Hematopoietic multipotent progenitor cell treated with erythropoietin and hydrocortisone succinate and interleukin-3 and kit ligand, for 15 days (in vitro differentiated cells): Measurements from ENCODE around the gene WFDC2.

Source experiments
- DNase-seq: peaks from one replicate; pipeline ENCODE4 v3.0.0-alpha.2; 2015; ENCODE audit warnings: low spot score

WFDC2 gene, protein sequence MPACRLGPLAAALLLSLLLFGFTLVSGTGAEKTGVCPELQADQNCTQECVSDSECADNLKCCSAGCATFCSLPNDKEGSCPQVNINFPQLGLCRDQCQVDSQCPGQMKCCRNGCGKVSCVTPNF

DNA sequence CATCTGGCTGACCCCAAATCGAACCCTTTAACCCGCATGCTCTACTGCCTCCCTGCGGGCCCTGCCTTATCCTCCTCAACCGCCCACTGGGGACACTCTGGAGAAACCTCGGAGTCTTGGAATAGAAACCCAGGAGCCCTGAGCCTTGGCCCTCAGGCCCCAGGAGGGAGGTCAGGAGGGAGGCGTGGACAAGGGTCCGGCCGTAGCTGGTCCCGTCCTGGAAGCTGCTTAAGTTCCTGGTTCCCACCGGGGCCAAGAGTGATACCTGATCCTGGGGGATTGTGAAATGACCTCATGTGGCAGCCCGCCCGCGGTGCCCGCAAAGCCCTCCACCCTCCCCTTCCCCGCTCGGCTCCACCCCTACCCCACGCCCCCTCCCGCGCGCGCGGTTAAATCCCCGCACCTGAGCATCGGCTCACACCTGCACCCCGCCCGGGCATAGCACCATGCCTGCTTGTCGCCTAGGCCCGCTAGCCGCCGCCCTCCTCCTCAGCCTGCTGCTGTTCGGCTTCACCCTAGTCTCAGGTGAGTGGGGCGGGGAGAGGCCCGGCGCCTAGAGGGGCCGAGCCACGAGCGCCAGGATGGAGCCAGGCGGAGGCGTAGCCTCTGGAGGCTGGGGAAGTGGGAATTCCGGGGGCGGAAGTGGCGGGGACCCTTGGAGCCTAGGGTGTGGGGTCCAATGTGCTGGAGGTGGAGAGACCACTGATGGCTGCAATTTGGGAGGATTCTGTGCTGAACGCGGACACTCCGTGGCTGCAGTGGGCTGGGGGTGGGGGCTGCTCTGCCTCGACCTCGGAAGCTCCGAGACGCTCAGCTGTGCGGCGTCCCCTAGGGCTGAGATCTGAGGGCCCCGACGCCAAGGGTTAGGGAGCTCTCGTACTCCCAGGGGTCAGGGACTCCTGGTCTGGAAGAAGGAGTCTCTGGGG is at the start of gene WFDC2:
Gene WFDC2 (plus strand): TSS at position 418 of the 926 bp plus-strand sequence. CDS start 29 bp downstream, at position 447.
- DNase-seq, result no peak

DNA sequence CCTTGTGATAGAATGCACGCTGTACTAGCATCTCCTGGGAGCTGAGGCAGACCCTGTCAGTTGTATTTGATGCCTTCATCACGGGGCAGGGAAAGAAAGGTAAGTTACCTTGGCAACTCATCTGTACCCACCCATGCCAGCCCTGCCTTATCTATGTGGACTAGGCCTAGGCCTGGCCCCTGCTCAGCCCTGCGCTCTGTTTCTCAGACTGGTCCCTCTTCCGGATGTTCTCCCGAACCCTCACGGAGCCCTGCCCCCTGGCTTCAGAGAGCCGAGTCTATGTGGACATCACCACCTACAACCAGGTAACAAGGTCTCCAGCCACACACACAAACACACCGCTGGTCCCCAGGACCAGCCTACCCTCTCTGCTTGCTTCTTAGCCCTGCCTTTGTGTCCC is 49.4 kb upstream of the WFDC2 start:
- no peak for DNase-seq

GRCh38 chr20:45423700-45424099 is 45.9 kb upstream of the WFDC2 start:
- no peak for DNase-seq

- no peak for DNase-seq
Measured at GRCh38 chr20:45425561-45425960, 44.0 kb upstream of the WFDC2 start.

- no peak for DNase-seq
Measured at GRCh38 chr20:45426320-45427016, 43.1 kb upstream of the WFDC2 start.

- DNase-seq, result no peak
Measured at GRCh38 chr20:45427236-45428149, 42.1 kb upstream of the WFDC2 start.

- DNase-seq, result no peak
Measured at GRCh38 chr20:45429618-45430017, 39.9 kb upstream of the WFDC2 start.

GRCh38 chr20:45432294-45432693 is 37.3 kb upstream of the WFDC2 start:
- DNase-seq, result no peak

- no peak for DNase-seq
Measured at GRCh38 chr20:45433316-45433715, 36.2 kb upstream of the WFDC2 start.

DNA sequence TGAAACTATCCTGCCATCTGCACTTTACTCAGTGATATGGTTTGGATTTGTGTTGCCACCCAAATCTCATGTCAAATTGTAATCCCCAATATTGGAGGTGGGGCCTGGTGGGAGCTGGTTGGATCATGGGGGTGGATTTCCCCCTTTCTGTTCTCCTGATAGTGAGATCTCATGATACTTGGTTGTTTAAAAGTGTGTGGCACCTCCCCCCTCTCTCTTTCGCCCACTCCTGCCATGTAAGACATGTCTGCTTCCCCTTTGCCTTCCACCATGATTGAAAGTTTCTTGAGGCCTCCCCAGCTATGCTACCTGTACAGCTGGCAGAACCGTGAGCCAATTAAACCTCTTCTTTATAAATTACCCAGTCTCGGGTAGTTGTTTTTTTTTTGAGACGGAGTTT is 35.6 kb upstream of the WFDC2 start:
- DNase-seq, result no peak

- DNase-seq, result peak; percentile 90
Measured at GRCh38 chr20:45436732-45437485, 32.6 kb upstream of the WFDC2 start.

DNA sequence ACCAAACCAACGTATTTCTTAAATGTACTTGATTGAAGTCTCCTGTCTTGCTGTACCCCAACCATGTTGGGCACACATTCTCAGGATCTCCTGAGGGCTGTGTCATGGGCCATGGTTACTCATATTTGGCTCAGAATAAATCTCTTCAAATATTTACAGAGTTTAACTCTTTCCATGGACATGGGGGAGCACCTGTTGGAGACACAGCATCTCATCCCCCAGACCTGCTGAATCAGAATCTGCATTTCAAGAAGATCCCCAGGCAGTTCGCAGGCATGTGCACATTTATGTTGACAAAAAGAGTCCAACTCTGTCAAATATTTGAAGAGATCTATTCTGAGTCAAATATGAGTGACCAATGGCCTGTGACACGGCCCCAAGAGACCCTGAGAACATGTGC is 29.1 kb upstream of the WFDC2 start:
- no peak for DNase-seq

DNA sequence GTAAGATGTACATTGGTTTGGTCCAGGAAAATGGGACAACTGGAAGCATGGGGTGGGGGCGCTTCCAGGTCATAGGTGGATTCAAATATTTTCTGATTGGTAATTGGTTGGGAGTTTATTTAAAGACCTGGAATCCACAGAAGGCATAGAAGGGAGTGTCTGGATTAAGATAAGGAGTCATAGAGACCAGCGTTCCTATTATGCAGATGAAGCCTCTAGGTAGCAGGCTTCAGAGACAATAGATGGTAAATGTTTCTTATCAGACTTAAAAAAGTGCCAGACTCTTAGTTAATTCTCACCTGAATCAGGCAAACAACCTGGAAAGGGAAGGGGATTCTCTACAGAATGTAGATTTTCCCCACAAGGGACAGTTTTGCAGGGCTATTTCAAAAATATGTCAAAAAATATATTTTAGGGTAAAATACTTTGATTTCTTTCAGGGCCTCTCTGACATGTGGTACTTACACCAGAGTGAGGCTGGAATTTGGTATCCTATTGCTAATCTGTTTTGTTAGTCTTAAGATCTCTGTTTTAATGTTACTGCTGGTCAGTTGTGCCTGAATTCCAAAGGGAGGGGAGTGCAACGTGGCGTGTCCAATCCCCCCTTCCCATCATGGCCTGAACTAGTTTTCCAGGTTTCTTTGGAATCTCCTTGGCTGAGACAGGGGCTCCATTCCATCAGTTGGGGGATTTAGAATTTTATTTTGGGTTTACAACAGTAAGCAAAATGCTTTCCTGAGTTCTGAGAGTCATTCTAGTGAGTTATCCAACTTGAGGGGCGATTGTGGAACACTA is 28.5 kb upstream of the WFDC2 start:
- no peak for DNase-seq

GRCh38 chr20:45441746-45442145 is 27.8 kb upstream of the WFDC2 start:
- no peak for DNase-seq

- DNase-seq, result no peak
Measured at GRCh38 chr20:45444050-45444449, 25.5 kb upstream of the WFDC2 start.

GRCh38 chr20:45445805-45446562 is 23.6 kb upstream of the WFDC2 start:
- peak; percentile 17 for DNase-seq

DNA sequence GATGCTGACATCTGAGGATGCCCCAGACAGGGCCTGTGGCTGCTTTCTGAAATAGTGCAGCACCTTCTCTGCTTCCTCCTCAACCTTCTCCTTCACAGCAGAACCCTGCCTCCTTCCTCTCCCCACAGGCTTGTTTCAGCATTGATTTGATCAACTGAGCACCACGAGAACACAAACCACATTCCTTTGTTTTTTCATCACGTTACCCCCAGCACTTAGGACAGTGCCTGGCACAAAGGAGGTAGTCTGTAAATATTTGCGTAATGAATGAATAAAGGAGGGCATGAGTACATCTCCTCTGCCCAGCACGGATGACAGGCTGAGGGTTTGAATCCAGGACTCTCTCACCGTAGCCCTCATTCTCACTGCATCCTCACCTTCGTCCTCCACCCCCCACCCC is 21.3 kb upstream of the WFDC2 start:
- DNase-seq, result no peak

DNA sequence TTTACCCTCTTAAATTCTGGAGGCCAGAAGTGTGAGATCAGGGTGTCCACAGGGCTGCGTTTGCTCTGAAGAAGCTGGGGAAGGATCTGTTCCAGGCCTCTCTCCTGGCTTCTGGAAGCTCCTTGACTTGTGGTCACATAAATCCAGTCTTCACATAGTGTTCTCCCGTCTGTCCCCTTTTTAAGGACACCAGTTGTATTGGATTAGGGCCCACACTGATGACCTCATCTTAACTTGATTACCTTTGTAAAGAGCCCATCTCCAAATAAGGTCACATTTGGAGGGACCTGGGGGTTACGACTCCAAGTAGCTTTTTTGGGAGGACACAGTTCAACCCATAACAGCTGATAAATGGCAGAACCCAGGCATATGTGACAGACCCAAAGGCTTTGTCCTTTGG is 20.0 kb upstream of the WFDC2 start:
- no peak for DNase-seq

GRCh38 chr20:45450097-45450818 is 19.3 kb upstream of the WFDC2 start:
- DNase-seq, result peak; percentile 64
